Fibroblast of peridontal ligament (primary cell): ENCODE measurements around the gene TSPEAR.

ENCODE experiments used
- DNase-seq: peaks from one replicate; pipeline ENCODE4 v3.0.0-alpha.2; 2010; ENCODE audit errors: extremely low read depth

Gene TSPEAR

GRCh38 chr21:44463724-44464123, 247.6 kb downstream of the TSPEAR start:
- DNase-seq: no peak

DNA sequence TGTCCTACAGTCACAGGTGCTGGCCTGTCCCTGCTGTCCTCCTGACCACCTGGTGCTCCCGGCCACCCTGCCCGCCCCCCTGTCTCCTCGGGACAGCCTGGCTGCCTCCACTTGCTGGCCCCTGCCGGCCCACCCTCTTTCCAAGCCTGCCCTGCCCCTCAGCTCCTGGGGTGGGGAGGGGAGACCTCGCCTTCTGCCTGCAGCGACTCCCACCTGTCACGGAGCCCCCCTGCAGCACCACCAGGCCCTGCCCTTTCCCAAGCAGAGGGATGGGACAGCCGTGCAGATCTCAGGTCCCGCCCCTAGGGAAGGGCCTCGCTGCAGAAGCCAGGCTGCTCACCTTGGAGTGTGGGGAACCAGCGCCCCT, 248.6 kb downstream of the TSPEAR start:
- no peak for DNase-seq

DNA sequence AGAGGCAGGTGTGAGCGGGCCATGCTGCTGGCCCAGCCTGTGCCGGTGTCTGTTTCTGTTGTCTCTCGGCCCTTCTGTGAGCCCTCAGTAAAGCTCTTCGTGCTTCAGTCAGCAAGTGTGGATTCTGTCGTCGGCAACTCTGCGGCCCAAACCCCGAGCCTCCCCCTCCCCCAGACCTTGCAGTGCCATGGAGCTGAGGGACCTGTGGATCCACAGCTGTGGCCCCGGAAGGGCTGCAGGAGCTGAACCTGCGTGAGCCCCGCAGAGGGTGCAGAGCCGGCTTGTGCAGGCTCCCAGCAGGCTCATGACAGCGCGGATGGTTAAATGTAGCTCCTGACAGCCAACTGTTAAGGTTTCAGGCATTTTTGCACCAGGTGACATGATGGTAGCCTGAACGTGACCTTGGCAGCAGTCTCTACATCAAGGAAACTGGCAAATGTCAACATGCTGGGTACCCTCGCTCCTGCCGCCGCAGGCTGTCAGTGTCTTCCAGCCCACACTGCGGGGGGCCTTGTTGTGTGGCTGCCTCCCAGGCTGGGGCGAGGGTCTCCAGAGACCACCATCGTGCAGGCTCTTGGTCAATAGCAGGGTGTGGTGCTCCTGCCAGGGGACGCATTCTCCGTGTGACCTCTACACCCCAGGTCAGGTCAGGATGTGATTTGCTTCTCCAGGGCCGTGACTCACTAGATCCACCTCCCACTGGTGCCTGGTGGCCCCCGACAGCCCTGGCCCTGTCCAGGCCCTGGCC, 249.1 kb downstream of the TSPEAR start:
- no peak for DNase-seq

GRCh38 chr21:44461464-44462001, 249.8 kb downstream of the TSPEAR start:
- no peak for DNase-seq

GRCh38 chr21:44461005-44461404, 250.4 kb downstream of the TSPEAR start:
- DNase-seq: no peak

- no peak for DNase-seq
Observed at GRCh38 chr21:44460441-44460755, 251.0 kb downstream of the TSPEAR start.

DNA sequence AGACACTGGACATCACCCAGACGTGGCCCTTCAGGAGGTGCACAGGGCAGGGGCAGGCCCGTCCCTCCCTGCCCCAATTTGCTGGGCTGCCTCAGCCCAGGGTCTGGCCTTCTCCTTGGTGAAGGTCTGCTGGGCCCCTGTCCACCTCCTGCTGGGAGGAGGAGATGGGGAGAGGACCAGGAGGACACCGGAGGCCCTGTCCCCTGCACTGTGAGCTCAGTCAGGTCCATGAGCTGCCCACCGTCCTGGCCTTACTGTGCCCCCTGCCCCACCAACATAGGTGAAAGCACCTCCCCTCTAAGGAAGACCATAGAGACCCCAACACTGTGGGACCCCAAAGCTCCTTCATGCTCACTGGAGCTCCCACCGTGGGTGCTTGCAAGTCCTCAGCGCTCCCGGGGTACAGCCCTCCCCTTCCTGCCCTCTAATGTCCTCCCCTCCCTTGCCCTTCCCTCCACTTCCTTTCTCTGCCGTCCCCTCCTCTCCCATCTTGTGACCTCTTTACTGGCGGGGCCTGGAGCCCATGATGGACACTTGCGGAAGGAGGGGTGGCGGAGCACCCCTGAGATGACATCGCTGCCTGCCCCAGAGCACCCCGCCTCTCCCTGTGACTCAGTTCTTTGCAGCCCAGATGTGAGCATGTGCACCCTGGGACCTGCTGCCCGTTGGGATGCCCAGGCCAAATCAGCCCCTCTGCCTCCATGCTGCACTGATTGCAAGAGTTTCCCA, 251.5 kb downstream of the TSPEAR start:
- DNase-seq: no peak

- DNase-seq: no peak
Observed at GRCh38 chr21:44458971-44459711, 252.2 kb downstream of the TSPEAR start.

DNA sequence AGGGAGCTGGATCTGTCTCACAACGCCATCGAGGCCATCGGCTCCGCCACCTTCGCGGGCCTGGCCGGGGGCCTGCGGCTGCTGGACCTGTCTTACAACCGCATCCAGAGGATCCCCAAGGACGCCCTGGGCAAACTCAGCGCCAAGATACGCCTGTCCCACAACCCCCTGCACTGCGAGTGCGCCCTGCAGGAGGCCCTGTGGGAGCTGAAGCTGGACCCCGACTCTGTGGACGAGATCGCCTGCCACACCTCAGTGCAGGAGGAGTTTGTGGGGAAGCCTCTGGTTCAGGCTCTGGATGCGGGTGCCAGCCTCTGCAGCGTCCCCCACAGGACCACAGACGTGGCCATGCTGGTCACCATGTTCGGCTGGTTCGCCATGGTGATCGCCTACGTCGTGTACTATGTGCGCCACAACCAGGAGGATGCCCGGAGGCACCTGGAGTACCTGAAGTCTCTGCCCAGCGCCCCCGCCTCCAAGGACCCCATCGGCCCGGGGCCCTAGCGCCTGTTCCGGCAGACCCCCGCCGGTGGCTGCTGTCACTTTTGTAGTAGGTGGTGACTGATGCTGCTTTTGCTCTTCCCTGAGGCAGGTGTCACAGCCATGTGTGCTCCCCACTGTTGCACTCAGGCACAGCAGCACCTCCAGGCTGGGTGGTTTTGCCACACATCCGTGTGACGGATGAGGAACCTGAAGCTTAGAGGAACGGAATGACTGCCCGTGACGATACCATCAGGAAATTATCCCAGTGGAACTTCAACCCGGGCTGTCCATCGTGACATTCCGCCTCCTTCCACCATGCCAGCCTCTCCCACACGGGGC, 254.2 kb downstream of the TSPEAR start:
- DNase-seq: no peak

DNA sequence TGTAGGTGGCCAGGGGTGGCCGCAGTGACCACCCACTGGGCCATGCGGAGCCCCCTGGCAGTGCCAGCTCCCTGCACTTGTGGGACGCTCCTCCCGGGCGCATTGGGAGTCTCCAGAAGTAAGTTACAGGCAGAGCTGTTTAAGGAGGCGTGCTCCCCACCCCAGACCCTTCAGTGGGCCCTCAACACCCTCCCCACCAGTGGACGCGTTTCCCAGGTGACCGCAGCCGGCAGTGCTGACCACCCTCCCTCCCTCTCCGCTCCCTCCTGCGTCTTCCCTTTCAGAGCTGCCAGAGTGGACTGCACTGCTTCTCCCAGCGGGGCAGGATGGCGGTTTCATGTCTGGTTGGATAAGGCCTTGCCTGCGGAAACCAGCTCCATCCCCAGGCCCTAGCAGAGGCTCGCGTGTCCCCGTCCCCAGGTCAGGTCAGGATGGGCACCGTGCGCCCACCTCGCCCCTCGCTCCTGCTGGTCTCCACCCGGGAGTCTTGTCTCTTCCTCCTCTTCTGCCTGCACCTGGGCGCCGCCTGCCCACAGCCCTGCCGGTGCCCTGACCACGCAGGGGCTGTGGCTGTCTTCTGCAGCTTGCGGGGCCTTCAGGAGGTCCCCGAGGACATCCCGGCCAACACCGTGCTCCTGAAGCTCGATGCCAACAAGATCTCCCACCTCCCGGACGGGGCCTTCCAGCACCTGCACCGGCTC, 255.0 kb downstream of the TSPEAR start:
- no peak for DNase-seq

DNA sequence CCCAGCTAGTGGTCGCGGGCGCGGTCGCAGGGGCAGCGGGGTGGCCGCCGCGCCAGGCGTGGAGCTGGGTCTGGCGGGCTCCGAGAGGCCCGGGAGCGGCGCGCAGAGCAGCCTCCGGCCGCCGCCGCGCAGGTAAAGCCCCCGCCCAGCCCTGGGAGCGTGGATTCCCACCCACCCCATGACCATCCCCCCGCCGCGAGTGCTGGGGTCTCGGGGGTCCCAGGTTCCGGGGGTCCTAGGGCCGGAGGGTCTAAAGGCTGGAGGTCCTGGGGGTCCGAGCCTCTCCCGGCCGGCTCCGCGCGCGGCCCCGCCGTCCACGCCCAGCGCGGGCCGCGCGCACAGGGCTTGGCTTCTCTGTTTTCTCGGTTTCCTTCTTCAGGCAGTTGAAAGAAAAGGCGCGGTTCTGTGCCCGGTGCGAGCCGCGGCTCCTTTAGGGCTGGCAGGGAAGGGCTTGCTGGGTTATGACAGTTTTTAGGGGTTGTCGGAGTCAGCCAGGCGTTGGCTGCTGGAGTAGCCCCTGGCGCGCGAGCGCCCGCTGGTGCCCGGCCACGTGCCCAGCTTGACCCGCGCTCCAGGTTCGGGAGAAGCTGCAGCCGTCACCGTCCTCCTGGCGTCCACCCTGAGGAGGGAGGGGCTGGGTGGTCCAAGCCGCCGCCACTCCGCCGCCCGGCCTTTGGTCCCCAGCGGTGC, 255.7 kb downstream of the TSPEAR start:
- DNase-seq: no peak

- no peak for DNase-seq
Observed at GRCh38 chr21:44454747-44455523, 256.4 kb downstream of the TSPEAR start, which contains the start of gene LRRC3. TSS of gene LRRC3 (plus strand) at chr21:44455510. CDS start at chr21:44456645, 1,135 bp downstream.

- DNase-seq: no peak
Observed at GRCh38 chr21:44454058-44454457, 257.3 kb downstream of the TSPEAR start.

GRCh38 chr21:44453120-44453519, 258.3 kb downstream of the TSPEAR start:
- DNase-seq: no peak

- no peak for DNase-seq
Observed at GRCh38 chr21:44450999-44451398, 260.4 kb downstream of the TSPEAR start.

DNA sequence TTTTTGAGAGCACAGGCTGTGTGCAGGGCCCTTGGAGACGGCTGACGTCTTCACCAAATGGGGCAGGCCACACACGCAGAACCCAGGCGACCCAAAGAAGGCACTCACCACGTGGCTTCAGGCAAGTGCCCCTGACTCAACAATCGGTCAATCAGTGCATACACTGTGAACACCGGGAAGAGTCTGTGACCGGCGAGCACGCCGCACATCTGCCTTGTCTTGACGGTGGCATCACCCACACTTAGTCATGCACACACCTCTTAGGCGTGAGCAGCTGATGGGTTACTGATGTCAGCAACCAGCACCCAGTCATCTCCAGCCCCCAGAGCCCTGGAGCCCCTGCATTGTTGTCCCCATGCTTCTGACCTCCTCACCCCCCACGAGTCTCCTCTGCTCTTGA, 261.0 kb downstream of the TSPEAR start:
- no peak for DNase-seq

DNA sequence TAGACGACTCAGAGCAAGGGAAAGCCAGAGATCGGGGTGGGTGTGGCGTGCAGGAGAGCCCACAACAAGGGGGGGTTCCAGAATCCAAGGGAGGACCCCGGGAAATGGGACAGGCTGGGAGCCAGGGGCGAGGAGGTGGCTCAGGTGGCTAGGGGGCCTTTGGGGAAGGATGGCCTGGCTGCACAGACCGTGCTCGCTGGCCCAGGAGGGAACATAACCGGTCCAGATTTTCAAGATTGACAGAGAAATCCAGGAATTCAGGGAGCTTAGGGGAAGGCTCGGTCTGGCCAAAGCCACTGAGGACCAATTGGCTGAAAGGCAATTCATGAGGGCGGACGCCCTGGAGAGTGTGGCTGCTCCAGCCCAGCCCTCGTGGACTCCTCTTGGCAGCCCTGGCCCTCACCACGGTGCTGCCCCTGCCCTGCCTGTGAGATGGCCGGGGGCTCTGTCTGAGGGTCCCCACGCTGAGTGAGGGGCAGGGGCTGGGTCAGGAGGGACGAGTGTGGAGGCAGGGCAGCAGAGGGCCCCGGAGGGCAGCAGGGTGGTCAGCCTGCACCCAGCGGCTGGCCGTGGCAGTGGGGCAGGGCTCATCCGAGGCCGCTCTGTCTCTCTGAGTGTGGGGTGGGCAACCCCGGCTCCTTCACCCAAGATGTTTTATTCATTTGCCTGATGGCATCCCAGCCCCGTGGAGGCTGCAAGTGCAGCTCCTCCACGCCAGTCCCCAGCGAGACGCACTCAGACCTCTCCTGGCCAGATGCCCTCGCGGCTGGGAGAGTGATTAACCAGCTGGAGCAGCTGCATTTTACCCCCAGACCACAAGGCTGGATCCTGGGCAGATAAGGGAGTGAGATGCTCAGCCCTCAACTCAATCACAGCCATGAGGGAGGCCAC, 261.7 kb downstream of the TSPEAR start:
- no peak for DNase-seq

DNA sequence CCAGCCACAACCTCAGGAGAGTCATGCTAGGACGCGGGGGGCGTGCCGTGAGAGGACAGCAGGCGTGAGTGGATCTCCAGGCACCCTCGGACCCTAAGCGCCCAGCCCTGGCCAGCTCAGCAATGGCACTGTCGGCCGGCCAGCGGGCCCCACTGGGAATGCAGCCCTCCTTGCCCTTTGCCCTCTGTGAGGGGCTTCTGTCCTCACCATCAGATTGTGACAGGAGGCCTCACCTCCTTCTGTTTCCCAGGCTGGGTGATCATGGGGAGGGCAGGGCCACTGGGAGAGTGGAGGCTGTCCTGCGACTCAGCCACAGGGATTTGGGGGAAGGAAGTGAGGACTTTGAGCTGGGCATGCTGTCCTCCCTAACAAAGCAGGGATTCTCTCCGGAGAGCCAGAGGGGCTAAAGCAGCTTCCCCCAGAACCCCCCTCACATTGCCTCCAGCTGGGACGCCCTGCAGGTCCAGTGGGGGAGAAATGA, 262.7 kb downstream of the TSPEAR start:
- no peak for DNase-seq
